DMS153 treated with DMSO at 0.1 percent for 48 hours (cell line): Measurements from ENCODE around the gene NKX6-1.
A peak's percentile ranks its signal among the peaks of the same experiment; 100 is the strongest.

ENCODE experiments used
- DNase-seq: peaks from one replicate; lab custom pipeline; 2025; ENCODE audit not compliant: unreplicated experiment; lab: John Stamatoyannopoulos, UW

Gene NKX6-1

GRCh38 chr4:84498935-84499623, at the start of gene NKX6-1:
Gene NKX6-1, minus strand, starts transcription at chr4:84499292. Its CDS starts 1,064 bp downstream, at chr4:84498228.
- peak; percentile 93 for DNase-seq

DNA sequence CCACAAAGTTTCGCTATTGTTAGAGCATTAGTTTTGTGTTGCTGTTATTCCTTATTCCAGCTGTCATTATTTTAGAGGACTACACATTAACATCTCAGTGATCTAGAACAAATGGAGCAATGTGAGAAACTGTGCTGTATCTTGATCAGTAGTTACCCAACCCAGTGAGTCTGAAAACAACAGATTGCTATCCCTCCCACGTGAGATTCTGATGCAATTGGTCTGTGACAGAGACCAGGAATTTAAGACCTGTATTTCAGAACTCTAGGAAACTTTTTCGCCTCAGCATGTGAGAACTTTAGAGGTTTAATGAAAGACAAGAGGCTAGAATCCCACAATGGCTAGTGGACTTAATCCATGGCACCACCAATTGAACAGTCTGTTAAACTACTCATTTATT, 48.1 kb upstream of the NKX6-1 start:
- no peak for DNase-seq

GRCh38 chr4:84545093-84545492, 46.0 kb upstream of the NKX6-1 start:
- no peak for DNase-seq

DNA sequence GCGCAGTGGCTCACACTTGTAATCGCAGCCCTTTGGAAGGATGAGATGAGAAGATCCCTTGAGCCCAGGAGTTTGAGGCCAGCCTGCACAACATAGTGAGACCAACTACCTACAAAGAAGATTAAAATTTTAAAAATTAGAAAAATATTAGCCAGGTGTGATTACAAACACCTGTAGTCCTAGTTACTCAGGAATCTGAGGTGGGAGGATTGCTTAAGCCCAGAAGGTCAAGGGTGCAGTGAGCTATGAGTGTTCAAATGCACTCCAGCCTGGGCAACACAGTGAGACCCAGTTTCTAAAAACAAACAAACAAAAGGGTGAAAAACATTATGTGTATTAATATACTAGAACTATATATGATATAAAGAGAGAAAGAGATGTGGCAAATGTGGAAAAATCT, 36.8 kb upstream of the NKX6-1 start:
- no peak for DNase-seq

DNA sequence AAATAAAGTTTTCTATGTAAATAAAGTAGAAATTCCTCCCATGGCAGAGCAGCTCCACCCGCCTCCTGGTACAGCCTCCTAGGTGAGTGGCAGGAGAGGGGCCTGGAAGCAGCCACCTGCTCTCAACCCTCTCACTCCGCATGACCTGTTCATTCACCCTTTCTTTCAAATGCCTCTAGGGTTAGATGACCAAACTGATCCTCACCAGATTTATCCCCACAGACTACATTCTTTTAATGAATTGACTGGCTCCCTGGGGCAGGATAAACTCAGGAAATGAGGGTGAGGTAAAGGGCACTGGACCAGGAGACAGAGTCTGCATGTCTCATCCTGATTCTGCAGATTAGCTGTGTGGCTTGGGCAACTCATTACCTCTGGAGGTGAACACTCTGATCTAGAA, 32.6 kb upstream of the NKX6-1 start:
- DNase-seq = no peak

GRCh38 chr4:84530871-84531270, 31.8 kb upstream of the NKX6-1 start:
- no peak for DNase-seq

DNA sequence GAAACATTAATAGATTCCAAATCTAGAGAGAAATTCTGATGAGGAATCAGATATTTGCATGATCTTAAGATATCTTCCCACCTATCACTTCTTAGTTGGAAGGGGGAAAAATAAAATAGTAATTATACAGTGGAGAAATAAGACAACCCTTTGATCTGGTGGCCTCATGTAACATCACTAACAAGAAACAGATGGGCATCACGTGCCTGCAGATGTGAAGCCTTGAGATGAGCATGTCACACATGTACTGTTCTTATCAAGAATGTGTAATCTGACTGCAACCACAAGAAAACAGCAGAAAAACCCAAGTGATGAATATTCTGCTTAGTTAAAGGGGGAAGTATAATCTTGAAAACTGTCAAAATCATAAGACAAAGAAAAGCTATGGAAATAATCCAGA, 31.4 kb upstream of the NKX6-1 start:
- DNase-seq = no peak

GRCh38 chr4:84529169-84529751, 30.2 kb upstream of the NKX6-1 start:
- peak; percentile 41 for DNase-seq

- no peak for DNase-seq
Observed at GRCh38 chr4:84527391-84527790, 28.3 kb upstream of the NKX6-1 start.

- no peak for DNase-seq
Observed at GRCh38 chr4:84515075-84515474, 16.0 kb upstream of the NKX6-1 start.

DNA sequence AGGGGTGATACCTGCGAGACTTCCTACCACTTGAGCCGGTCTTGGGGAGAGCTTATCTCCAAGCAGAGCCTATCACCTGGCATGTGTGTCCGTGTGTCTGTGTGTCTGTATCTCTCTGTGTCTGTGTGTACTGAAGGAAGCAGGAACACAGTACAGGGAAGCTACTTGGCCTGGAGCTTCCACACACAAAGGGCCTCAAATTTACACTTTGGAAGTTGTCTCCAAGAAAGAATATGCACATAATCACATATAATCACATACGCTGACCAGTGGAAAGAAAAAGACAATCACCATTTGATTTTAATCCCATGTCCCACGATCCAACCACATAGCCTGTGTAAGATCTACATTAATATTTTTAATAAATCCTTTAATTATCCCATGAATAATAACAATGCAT, 13.2 kb upstream of the NKX6-1 start:
- no peak for DNase-seq

DNA sequence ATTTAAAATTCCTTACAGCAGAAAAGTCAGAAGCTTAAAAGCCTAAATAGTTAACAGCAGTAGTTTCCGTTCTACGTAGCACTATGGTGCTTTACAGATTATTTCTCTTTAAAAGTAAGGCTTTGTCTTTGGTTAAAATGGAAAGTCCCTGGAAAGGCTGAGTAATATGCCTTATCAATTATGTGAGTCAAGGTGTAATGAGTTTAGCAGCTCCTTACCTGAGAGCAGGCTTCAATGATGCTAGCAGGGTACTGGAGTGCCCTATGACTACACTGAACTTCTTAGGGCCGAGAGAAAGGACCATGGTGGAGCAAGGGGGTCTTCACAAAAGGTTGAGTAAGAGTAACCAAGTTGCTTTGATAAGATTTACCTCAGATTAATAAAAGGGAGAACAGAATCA, 12.6 kb upstream of the NKX6-1 start:
- no peak for DNase-seq

GRCh38 chr4:84507941-84508340, 8.8 kb upstream of the NKX6-1 start:
- DNase-seq = no peak

GRCh38 chr4:84504821-84505220, 5.7 kb upstream of the NKX6-1 start:
- DNase-seq = no peak

- DNase-seq = peak; percentile 62
Observed at GRCh38 chr4:84503495-84504437, 4.7 kb upstream of the NKX6-1 start.

DNA sequence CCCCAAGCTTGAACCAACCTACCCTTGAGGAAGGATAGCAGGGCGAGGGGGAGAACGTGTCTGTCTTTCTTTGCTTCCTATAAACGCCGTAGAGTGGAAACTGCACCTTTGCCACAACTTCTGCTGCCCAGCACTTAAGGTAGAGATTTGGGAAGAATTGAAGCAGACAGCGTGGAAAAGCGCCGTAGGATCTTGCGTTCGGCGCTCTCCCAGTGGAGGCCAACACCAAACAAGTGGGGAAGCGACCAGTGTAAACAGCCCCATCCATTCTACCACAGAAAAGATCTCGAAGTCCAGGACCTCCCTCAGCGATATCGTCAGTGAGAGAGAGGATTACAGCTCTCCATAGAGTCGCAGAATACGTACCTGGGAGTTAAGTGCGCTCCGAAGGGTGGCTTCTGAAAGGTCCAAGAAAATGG, 3.9 kb upstream of the NKX6-1 start:
- DNase-seq = no peak

DNA sequence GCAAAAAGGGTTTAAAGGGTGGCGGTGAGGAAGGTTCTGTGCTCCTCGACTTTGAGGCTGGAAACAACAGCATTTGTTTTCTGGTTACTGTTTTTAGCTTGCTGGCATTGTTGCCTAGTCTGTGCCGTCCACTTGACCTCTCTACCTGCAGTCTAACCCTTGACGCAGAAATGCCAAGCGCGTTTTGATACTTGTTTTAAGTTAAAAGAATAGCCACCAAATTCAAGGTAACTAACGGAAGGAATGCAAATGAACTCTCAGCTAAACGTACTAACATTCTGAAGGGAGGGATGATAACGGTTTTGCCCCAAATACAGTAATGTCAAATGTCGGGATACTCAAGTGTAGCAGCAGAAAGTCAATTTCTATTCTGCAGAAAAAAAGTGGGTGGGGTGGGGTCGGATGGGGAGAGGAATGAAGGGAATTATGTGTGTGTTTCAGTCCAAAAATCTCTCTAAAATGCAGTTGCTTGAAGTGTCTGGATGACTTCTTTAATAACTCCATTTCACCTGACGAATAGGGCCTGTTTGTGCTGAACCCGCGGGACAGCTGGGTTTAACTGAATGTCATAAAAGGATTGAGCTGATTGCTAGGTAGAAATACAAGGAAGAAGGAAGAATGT, 3.4 kb upstream of the NKX6-1 start:
- no peak for DNase-seq

- no peak for DNase-seq
Observed at GRCh38 chr4:84501721-84502267, 2.7 kb upstream of the NKX6-1 start.

- no peak for DNase-seq
Observed at GRCh38 chr4:84501202-84501503, 2.1 kb upstream of the NKX6-1 start.

GRCh38 chr4:84500386-84501201, 1.5 kb upstream of the NKX6-1 start:
- no peak for DNase-seq

- DNase-seq = no peak
Observed at GRCh38 chr4:84499624-84499982, 511 bp upstream of the NKX6-1 start.
